Measurements from ENCODE around the gene APOD.
"Not testable (repeated sequence)": the region's sequence is repeated elsewhere in the genome, so short reads cannot be mapped to it uniquely, and the experiment has no call there.

GRCh38 chr3:195632501-195633185, 48.9 kb upstream of the APOD start:
- not testable (repeated sequence) for TF ChIP-seq CTCF (IDR thresholded peaks at IDR 0.05; ENCODE audit: low read depth, low read length); POLR2A (IDR thresholded peaks at IDR 0.05; ENCODE audit: extremely low read depth, insufficient read length); MAX (IDR thresholded peaks at IDR 0.05; ENCODE audit: low read depth, low read length); MYC (IDR thresholded peaks at IDR 0.05; ENCODE audit: low read depth, low read length)
